Ammon's horn (tissue), 1 donor: ENCODE measurements around the gene C17orf107.
A peak's percentile ranks its signal among the peaks of the same experiment; 100 is the strongest.

Experiments used
- DNase-seq: peaks from one replicate; pipeline ENCODE4 v3.0.0-alpha.2; 2016; ENCODE audit warnings: low spot score

Gene C17orf107

DNA sequence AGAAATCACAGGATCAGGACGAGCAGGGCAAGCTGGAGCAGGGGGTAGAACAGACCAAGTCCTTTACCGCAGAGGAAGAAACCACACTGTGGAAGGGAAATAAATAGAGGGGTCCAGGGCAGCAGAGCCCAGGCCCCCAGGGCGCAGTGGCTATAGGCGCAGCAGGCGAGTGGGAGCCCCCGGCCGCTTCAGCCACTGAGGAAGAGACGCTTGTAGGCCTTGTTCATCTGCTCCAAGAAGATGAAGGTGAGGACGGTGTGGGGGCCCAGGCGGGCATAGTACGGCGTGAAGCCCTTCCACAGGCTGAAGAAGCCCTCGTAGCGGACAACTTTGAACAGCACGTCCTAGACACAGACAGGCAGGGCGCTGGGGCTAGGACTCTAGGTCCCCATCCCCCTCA lies 38.2 kb downstream of the C17orf107 start:
- no peak for DNase-seq

DNA sequence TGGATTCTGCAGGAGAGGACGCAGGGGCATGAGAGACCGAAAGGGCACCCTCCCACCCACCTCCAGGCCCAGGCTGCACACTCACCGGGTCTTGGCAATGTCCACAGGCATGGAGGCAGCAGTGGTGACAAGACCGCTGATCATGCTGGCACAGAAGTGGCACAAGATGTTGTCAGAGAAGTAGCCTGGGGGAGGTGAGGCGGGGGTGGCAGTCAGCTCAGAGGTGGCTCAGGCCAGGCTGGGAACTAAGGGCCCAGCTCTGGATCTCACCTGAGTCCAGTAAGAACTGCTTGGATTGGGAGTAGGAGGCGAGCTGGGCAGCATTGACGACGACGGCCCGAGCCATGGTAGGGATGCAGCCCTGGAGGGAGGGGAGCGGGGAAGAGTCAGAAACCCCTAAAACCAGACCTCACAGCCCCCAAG lies 38.7 kb downstream of the C17orf107 start:
- no peak for DNase-seq

DNA sequence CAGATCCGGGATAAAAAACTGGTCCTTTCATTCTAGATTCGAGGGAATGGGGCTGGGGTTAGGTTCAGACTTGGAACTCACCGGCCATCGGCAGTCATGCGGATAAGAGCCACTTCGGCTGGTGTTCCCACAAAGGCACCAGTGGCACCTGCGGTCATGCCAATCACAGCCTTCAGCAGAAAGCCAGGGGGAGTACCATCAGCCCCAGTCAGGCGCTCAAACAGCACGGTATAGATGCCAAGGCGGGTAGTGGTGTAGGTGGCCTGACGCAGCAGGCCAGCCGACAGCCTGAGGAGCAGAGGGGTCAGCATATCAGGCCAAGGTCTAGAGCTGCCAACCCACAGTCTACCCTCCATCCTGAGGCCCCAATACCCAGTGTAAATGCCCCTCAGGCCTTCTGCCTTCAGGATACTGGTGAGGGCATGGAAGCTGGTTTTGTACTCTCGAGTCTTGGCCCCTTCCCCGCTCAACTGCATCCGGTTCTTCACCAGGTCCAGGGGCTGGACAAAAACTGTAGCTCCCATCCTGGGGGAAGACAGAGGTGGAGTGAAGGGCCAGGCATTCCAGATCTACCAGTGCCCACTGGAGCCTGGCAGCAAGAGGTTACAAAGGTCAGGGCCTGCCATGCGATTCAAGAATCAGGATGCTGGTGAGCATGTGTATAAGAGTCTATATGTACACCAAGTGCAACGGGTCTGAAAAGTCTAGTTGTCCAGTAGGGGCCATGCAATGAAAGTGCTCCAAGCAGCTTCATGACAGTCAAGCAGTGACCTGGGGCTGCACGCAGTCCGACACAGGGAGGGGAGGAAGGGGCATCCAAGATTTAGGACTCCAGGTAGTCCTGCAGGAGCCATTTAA lies 39.6 kb downstream of the C17orf107 start:
- no peak for DNase-seq

DNA sequence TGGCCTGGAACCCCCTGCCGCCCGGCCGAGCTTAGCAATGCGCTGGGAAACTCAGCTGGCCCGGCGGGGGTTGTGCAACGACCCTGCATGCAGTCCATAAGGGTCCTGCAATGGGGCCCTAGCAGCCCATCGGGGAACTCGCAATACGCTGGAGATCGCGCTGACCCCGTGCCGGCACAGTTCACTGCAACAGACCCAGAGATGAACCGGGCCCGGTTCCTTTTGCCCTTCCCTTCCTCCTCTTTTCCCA lies 40.1 kb downstream of the C17orf107 start:
- DNase-seq, result no peak

DNA sequence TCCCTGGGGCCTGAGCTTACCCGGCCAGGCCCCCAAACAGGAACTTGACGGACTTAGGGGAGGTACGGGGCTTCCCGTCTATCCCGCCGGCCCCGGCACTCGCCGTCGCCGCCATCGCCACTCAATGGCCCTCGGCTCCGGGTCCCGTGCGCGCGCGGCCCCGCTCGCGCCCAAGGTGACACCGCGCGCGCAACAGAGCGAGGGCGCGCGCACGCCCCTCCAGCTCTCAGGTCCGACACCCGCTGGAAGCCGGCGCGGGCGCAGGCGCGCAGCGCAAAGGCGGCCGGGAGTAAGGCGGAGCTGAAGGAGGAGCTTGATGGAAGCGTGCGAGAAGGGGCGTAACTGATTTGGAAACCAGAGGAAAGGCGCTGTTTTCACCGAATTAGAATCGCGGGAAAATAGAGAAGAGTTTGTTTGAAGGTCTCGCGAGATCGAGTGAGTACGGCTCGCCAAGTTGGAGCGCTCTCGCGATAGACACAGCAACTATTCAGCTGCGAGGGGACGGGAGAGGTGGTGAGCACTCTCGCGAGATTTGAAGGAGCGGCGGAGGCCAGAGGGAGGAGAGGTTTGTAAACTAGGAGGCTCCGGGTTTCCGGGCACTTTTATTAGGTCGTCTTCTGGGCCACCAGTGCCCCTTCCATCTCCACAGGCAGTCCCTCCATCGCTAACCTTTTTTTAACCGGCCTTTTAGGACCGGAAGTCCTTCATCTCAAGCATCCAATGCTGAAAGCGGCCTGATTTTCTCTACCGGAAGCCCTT lies 40.6 kb downstream of the C17orf107 start, which contains the start of the genes RNF167 and SLC25A11:
TSS of gene RNF167 (plus strand) at position 473 of the 759 bp plus-strand sequence. CDS start 642 bp downstream, outside the sequence.
TSS of gene SLC25A11 (minus strand) at position 251 of the 759 bp plus-strand sequence. CDS start at position 115, 136 bp downstream.
- peak; percentile 99 for DNase-seq

DNA sequence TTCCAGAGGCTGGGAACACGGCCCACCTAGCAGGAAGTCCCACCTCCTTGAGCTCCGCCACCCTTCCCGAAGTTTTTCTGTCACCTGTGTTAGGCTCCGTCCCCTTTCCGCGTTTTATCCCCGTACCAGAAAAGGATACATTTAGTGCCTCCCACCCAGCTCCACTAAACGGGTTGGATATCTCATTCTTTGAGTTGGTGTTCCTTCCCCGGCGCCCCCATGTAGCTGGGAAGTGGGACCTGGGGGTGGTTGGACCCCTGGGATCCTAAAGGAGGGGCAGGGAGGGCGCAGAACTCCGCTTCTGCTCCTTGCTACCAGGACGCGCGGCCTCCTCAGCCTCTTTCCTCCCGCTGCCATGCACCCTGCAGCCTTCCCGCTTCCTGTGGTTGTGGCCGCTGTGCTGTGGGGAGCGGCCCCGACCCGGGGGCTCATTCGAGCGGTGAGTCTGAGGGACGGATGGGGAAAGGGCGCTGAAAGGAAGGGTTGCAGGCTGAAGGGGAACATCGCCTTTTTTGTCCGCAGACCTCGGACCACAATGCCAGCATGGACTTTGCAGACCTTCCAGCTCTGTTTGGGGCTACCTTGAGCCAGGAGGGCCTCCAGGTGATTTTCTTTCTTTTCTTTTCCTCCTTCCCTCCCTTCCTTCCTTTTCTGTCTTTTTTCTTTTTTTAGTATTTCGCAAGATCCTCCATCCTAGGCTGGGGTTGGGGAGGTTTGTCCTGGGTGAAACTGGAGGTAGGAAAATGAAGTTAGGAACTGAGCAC lies 41.4 kb downstream of the C17orf107 start:
- DNase-seq, result peak; percentile 90

DNA sequence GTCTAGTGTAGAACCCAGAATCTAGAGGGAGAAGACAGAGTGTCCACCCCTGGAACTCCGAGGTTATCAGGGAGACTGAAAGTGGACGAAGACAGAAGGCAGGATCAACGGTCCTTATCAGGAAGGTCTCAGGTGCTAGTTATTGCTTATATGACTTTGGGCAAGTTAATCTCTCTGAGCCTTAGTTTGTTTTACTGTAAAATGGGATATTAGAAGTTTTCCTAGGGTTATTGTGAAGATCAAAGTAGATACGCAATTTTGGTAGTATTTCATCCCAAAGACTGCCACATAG lies 41.9 kb downstream of the C17orf107 start:
- DNase-seq, result no peak

DNA sequence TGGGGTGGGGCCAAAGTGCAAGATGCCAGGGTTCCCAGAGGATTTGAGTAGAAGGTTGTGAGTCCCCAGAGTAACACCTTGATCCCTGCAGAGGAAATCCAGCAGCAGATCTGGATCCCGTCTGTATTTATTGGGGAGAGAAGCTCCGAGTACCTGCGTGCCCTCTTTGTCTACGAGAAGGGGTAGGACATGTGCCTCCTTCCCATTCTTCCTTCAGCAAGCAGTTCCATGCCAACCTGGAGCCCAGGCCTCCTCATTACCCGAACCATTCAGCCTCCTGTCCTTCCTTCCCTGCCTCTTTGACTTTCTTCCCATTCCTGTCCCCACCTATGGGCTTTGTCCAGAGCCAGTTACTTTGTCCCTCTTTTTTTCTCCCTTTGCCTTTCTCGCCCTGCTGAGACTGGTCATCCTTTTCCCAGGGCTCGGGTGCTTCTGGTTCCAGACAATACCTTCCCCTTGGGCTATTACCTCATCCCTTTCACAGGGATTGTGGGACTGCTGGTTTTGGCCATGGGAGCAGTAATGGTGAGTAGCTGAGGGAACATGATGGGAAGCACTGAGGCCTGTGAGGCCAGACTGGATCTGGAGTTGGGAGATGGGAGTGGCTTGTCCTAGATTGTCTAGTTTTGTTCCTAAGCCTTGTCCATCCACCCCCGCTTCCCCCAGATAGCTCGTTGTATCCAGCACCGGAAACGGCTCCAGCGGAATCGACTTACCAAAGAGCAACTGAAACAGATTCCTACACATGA lies 43.6 kb downstream of the C17orf107 start:
- no peak for DNase-seq

DNA sequence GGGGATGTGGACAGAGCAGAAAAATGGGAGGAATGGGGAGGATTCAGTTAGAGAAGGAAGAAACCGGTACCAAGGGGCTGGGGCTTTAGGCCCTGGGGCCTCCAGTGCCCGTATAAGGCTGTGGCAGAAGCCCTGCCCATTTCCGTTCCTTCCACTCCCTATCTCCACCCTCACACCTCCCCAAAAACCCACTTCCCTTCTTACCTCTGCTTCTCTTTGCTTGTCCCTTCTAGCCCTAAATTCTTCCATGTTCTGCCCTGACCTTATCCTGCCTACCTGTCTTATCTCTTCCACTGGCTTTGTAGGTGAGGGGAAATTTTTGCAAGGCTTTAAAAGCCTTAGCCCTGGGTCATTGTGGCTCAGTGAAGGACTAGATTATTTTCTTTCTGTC lies 44.8 kb downstream of the C17orf107 start:
- no peak for DNase-seq

DNA sequence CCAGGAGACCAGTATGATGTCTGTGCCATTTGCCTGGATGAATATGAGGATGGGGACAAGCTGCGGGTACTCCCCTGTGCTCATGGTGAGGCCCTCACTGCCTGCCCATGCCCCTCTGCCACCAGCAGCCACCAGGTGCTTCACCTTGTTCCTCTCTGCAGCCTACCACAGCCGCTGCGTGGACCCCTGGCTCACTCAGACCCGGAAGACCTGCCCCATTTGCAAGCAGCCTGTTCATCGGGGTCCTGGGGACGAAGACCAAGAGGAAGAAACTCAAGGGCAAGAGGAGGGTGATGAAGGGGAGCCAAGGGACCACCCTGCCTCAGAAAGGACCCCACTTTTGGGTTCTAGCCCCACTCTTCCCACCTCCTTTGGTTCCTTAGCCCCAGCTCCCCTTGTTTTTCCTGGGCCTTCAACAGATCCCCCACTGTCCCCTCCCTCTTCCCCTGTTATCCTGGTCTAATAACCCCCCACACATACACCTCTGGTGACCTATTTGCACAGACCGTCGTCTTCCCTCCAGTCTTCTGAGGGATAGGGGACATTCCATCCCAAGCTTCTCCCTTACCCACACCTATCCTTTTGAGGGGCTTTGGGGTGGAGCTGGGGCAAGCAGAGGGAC lies 45.3 kb downstream of the C17orf107 start:
- no peak for DNase-seq

DNA sequence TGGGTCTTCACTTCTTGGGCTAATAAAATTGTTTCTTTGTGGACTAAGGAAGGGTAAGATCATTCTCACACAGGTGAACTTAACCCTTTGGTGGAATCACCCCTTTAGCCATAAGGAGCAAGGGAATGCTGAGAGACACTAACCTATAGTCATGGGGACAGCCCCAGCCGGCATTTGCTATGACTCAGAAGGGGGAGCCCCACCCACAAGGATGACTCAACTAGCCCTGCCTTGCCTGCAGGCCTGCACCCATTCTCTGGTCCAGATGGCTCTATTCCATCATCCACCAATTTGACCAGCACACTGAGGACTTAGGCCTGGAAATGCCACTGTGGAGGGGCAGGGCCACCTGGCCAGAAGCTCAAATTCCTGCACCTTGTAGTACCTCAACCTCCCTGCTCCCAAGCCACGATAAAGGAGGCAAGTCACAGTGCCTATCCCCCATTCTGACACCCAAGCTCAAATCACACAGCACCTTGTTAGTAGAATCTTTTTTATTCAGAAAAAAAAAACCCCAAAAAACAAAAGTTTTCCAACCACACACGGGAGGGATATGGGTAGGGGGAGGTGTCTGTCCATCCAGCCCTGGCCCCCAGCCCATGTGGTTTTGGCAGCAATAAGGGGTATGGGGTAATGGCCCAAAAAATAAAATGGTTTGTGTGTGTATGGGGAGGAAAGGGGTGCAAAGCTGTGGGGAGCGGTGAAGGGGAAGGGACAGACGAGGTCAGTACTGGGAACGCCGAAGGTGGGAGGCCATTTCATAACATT lies 46.0 kb downstream of the C17orf107 start:
- DNase-seq, result peak; percentile 56

DNA sequence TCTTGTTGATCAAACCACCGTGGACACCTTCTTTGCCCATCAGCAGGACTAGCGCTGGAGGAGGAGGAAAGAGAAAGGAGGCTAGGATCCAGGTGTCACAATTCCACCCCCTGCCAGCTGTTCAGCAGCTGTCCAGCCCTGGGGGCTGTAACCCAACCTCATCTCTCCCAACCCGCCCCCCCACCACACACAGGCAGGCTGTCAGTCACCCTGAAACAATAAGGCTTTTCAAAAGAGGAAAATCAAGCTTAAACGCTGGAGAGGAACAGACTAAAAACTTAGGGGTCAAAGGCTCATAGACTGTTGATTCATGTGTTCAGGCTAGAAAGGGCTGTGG lies 46.6 kb downstream of the C17orf107 start:
- DNase-seq, result no peak

DNA sequence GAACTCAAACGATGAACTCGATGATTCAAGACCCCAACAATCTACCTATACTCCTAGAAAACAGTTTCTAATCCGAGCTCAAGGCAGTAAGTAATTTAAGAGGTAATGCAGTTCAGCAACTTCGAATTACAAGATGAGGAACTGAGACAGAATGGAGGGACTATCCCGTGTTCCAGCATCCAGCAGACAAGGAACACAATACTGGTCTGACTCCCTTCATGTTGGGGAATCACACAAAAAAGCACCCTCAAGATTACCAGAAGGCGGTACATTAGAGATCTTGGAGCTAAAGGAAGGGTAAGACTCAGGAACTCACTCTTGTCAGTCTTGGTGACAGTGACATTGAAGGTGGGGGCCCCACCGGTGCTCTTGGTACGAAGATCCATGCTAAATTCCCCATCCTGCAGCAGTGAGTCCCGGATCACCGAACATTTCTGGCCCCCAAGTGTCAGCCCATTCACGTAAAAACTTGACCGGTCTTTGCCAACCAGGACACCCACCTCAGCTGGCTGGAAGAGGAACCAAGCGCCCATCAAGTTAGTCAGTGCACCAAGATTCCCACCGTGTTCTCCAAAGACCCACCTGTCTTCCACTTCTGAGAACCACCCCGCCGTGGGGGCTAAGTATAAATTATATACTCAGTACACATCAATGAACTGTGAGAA lies 47.1 kb downstream of the C17orf107 start:
- no peak for DNase-seq

DNA sequence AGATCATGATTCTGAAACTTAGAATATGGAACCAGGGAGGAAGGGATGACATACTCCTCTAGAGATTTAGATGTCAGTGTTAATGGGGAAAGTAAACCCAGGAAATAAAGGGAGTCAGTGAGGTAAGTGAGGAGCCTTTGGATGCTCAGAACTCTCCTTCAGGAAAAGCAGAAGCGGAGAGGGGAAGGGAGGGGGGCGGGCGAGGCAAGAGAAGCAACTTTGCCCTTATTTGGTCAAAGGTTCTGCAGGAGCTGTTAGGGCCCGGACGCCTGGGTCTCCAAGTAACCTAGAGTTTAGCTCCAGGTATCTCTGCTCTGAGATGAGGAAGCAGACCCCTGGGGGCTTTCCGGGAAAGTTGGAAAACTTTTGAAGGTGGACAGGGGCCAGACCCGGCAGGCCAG lies 47.7 kb downstream of the C17orf107 start:
- DNase-seq, result no peak

DNA sequence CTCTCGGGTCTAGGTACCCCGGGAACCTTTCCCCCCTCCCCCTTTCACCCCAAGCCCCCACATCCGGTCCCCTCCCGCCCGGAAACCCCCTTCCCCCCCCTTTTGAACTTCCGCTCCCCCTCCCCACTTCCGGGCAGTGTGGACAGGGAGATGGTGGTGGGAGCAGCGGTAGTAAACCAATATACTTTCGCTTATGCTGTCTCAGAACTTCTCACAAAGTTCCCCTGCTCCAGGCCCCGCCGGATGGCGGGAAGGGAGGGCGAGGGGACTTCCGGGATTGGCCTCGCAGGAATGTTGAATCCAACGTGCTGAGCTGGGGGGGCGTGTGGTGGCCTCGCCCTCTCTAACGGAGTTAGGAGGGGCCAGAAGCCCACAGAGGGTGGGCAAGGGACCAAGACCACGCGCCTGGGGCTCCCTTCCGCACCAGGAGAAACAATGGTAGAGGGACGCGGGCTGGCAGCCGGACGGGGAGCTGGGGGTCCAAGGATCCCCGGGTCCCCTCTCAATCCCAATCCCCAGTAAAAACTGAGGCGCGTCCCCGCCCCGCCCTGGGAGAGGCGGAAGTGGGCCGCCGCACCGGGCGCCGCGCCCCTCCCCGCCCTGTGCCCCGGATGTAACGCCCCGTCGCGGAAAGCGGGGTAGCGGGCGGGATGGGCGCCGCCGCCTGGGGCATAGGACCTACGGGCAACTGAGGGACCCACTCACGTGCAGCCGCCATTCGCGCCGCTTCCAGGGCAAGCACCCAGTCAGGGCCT lies 48.3 kb downstream of the C17orf107 start:
- no peak for DNase-seq

DNA sequence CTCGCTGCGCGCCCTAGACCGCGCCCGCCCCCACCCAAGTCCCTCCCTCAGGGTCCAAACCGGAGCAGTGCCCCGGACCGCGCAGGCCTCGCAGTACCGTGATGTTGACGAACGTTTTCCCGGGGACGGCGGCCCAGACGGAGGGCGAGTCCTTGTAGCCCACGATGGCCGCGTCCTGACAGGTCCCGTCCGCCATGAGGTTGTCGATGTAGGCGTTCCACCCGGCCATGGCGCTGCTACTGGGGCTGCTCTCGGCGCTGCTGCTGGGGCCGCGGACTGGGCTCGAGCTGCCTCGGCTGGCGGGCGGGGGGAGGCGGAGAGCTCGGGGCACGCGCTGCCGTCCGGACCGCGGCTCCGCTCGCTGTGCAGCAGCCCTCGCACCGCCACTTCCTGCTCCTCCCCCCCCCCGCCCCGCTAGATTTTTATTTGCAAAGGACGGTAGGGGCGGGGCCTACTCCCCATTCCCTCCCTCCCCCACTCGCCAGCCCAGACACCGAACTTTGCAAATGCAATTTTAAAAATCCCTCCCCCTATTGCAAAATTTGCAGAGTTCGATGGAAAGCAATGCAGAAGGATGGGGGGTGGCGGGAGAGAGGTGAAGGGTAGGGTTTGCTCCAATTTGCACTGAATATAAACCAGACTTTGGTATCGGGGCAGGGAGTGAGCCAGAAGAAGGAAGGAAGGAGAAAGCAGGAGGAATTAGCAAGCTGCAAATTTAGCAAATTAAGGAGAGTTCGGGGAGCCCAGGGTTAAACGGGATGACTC lies 49.0 kb downstream of the C17orf107 start, which contains the start of gene PFN1:
TSS of gene PFN1 (minus strand) at position 365 of the 765 bp plus-strand sequence. CDS start at position 229, 136 bp downstream.
- peak; percentile 91 for DNase-seq

DNA sequence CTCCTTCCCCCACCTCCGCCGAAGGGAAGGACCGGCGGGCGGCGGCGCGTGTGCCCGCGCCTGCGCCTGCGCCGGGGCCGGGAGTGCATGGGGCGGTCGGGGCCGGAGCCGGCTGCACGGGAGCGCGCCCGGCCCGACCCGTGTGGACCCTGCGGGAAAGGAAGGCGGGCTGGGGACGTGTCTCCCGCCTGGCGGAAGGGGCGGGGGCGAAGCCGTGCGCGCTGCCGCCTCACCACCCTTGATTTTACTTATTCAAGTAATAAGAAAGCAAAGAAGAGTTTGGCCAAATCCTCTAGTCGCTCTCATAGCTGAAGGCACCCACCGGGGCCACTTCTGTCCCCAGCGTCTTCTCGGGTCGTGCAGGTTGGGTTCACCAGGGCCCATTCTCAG lies 49.6 kb downstream of the C17orf107 start:
- peak; percentile 82 for DNase-seq

DNA sequence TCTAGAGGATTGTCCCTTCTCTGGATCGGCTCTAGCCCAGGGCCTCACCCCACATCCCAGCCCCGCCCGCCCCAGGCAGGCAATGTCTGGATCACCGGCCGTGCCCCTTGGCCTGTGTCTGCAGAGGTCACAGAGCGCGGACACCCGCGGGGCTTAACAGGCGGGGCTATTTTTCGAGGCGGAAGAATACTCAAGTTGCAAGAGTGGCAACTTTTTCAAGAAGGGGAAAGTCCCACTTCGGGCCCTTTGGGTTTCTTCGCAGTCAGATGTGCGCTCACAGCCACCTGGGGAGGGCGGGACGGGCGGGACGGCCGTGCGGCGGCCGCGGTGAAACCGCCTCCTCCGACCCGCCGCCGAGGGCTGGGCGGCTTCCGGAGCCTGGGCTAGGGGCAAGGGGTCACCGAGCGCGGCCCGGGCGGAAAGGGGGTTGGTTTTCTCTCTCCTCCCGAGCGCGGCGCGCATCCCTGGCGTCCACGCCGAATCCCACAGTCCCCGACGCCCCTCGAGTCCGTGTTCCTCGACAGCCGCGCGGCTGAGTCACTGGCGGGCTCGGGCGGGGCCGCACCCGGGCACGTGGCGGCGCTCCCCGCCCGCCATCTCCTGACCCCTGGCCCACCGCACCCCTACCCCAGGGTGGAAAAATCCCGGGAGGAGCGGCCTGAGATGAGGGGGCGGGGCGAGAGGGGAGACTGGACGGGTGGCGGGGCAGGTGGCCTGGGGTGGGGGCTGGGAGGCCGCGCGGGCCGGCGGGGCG lies 50.2 kb downstream of the C17orf107 start:
- no peak for DNase-seq
